Pulmonary artery endothelial cell (primary cell): ENCODE data around the gene PACS1. TPM values are rescaled to one million over a fixed set of nuclear protein-coding genes. Genes with fewer than 3 reads are reported as not detected.

Experiments
- DNase-seq: peaks from one replicate; pipeline ENCODE4 v3.0.0-alpha.2; 2011; ENCODE audit warnings: low read depth, low spot score
- total RNA-seq: library from RNA; depleted of rRNA; stranded (reverse); fragments of >200 nt; gene quantifications from 2 replicates; pipeline ENCODE4 v1.2.3, GENCODE V29; 2014

PACS1 gene
- total RNA-seq, 1 donor from 2014 or later = 17.5 TPM

- DNase-seq = no peak
These were observed 72.5 kb downstream of the PACS1 start for GRCh38 chr11:66142370-66143263.

- no peak for DNase-seq
These were observed 73.1 kb downstream of the PACS1 start for GRCh38 chr11:66143264-66143566.

- DNase-seq = no peak
These were observed 74.1 kb downstream of the PACS1 start for GRCh38 chr11:66143996-66144678.

- DNase-seq = no peak
These were observed 76.0 kb downstream of the PACS1 start for GRCh38 chr11:66146074-66146473.

- DNase-seq = no peak
These were observed 76.9 kb downstream of the PACS1 start for GRCh38 chr11:66146940-66147339.

GRCh38 chr11:66150140-66150539 is 80.1 kb downstream of the PACS1 start:
- no peak for DNase-seq

- no peak for DNase-seq
These were observed 80.7 kb downstream of the PACS1 start for GRCh38 chr11:66150725-66151124.

GRCh38 chr11:66151273-66151672 is 81.2 kb downstream of the PACS1 start:
- DNase-seq = no peak

GRCh38 chr11:66154109-66154508 is 84.0 kb downstream of the PACS1 start:
- DNase-seq = no peak

GRCh38 chr11:66155387-66156073 is 85.5 kb downstream of the PACS1 start:
- DNase-seq = no peak

- DNase-seq = no peak
These were observed 87.3 kb downstream of the PACS1 start for GRCh38 chr11:66157182-66157864.

GRCh38 chr11:66158156-66158555 is 88.1 kb downstream of the PACS1 start:
- DNase-seq = no peak

- no peak for DNase-seq
These were observed 89.4 kb downstream of the PACS1 start for GRCh38 chr11:66159324-66159984.

- no peak for DNase-seq
These were observed 90.6 kb downstream of the PACS1 start for GRCh38 chr11:66160709-66161108.

- no peak for DNase-seq
These were observed 98.2 kb downstream of the PACS1 start for GRCh38 chr11:66168289-66168688.

GRCh38 chr11:66172146-66172545 is 102.1 kb downstream of the PACS1 start:
- DNase-seq = no peak

- DNase-seq = no peak
These were observed 106.6 kb downstream of the PACS1 start for GRCh38 chr11:66176650-66177049.

- DNase-seq = no peak
These were observed 108.1 kb downstream of the PACS1 start for GRCh38 chr11:66178183-66178582.

GRCh38 chr11:66178871-66179270 is 108.8 kb downstream of the PACS1 start:
- DNase-seq = no peak

GRCh38 chr11:66181632-66182315 is 111.7 kb downstream of the PACS1 start:
- DNase-seq = no peak
